H54 (cell line): Measurements from ENCODE around the gene CMPK2.
A peak's percentile ranks its signal among the peaks of the same experiment; 100 is the strongest.
"Not testable (repeated sequence)": the region's sequence is repeated elsewhere in the genome, so short reads cannot be mapped to it uniquely, and the experiment has no call there.

Experiments used
- DNase-seq: peaks from one replicate; pipeline ENCODE4 v3.0.0; 2011; ENCODE audit warnings: low spot score, mixed read lengths; ENCODE audit not compliant: insufficient read length
- FAIRE-seq: peaks from 3 replicates; lab custom pipeline; 2011; peaks lifted over from hg19 to GRCh38; lab: Jason Lieb, UNC
- POLR2A ChIP-seq: IDR thresholded peaks from 2 replicates; pipeline ENCODE4 v1.6.1; 2011; ENCODE audit warnings: low read depth, mild to moderate bottlenecking, low read length

CMPK2 gene

DNA sequence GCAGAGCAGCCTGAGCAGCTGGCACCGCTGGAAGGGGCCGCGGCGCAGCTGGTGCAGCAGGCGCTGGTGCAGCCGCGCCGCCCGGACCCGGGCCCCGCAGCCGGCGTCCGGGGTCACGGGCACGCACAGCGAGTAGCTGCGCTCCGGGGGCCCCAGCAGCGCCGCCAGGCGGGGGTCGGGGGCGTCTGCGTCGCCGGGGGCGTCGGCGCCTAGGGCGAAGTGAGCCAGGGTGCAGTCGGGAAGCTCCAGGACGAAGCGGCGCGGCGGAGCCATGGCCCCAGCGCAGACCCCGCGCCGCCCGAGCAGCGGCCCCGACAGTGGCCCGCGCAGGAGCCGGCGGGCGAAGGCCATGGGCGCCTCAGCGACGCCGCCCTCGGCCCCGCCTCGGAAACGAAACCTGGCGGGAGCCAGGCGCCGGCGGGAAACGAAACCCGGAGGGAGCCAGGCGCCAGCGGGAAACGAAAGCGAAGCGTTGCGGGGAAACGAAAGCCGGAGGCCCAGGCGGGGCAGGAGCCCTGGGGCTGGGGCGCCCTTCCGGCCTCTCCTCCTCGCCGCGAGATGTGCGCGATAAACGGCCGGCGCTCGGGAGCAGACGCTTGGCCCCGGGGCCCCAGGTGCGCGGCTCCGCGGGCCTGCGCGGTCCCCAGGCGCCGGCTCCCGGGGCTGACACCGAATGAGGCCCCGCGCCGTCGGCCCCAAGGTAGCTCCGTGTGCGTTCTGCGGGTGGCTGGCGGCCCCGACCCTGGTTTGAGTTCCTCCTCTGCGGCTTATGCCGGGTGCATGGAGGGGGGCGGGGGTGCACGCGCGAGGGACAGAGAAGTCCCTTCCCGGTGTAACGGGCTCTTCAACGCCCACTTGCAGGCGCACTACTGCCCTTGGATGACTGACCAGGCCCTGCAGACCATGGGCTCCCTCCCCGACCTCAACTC, at the start of gene CMPK2:
TSS of gene CMPK2 (minus strand) at position 562 of the 929 bp plus-strand sequence. CDS start at position 351, 211 bp downstream.
- no peak for TF ChIP-seq POLR2A
- peak; percentile 34 for DNase-seq
- FAIRE-seq: no peak

DNA sequence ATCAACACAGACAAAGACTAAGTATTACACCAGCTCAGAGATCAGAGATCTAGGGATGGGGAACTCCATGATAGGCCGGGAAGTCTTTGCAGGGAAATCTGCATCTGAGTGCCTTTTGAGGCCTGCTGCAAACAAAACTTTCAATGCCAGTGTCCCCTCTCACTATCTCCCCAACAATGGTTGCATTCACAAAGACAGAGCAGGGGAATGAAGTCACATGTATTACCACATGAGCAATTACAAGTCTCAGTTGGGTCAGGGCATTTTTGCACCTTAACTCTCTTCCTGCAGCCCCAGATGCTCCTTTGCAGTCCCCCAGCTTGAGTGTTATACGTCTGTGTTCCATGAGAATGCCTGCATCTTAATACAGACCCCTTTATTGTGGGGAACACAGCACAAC, 49.7 kb upstream of the CMPK2 start:
- peak; percentile 62 for FAIRE-seq
- TF ChIP-seq POLR2A: no peak
- DNase-seq: no peak

DNA sequence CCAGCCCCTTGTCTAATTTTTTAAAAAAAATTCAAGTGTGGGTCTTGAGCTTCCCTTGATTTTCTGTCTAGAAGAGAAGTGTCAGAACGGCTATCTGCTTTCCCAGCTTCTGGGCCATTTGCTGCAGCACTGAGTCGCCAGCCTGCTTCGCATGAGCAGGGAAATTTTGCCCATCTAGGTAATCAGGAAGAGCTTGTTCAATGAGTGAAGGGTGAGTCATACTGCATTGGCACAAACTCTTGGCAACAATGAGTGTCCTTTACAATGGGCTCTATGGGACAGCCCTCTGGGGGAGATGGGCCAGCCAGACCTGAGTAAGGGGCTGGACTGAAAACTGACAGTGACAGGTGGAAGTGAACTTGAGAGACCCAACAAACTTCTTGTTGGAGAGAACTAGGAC, 49.1 kb upstream of the CMPK2 start:
- DNase-seq (peak; percentile 60), FAIRE-seq (peak; percentile 80)
- no peak for TF ChIP-seq POLR2A

DNA sequence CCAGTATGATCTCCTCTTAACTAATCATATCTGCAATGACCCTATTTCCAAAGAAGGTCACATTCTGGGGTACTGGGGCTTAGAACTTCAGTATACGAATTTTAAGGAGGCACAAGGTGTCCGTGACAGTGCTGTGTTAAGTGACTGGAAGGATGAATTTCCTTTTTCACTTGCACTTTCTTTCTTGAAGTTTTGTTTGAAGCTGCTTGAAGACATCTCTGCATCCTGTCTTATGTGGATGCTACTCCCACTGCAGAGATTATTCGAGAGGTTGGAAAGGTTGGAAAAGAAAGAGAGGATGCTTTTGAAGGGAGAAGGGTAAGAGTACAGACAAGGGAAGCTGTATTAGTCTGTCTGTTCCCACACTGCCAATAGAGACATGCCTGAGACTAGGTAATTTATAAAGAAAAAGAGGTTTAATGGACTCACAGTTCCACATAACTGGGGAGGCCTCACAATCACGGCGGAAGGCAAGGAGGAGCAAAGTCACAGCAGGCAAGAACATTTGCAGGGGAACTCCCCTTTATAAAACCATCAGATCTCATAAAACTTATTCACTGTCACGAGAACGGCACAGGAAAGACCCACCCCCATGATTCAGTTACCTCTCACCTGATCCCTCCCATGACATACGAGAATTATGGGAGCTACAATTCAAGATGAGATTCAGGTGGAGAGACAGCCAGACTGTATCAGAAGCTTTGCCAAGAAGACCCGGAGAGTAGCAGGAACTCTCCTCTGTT, 47.9 kb upstream of the CMPK2 start:
- DNase-seq (no peak), FAIRE-seq (no peak)
- TF ChIP-seq POLR2A: no peak

DNA sequence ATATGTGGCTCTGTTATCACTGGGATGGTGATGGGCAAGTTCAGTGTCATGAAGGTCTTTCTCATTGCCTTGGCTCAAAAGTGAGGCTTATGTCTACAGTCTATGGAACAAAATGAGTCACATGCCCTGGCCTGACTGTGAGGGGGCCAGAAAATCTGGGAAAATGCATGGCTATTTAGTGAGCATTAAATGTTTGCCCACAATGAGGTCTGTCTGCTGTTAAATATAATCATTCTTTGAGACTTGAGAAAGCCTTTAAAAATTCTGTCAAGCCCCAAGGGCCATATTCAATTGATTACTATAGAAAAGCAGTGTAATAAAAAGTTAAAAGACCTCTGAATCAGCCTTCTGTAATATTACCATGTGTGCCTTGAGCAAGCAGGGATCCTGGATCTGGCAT, 46.0 kb upstream of the CMPK2 start:
- no peak for FAIRE-seq
- no peak for TF ChIP-seq POLR2A

GRCh38 chr2:6909431-6910385, 44.0 kb upstream of the CMPK2 start:
- FAIRE-seq (no peak), DNase-seq (no peak)
- no peak for TF ChIP-seq POLR2A

More for the DNA sequence above, 46.0 kb upstream of the CMPK2 start:
- DNase-seq: no peak

- TF ChIP-seq POLR2A: no peak
- no peak for FAIRE-seq
- no peak for DNase-seq
Measured at GRCh38 chr2:6908291-6908690, 42.6 kb upstream of the CMPK2 start.

DNA sequence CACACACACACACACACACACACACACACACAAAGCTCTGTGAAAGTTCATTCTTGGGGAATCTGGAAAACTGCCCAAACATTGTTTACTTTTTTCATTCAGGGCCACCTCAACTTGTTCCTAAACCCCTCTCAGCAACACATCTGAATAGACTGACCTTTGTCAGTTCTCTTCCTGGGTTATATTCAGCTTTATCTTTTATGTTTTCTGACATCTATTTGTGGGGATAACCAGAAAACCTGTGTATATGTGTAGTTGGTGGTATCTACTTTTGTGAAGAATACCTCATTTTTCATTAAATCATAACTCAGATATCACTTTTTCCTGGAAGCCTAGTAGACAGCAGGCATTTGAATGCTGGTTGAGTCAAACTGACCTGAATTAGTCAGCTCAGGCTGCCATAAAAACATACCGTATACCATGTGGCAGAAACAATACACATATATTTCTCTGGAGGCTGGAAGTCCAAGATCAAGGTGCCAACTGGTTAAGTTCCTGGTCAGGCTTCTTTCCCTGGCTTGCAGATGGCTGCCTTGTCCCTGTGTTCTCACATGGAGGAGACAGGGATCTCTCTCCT, 40.5 kb upstream of the CMPK2 start:
- TF ChIP-seq POLR2A: no peak
- no peak for DNase-seq
- no peak for FAIRE-seq

- DNase-seq (no peak), FAIRE-seq (no peak)
- TF ChIP-seq POLR2A: no peak
Measured at GRCh38 chr2:6905668-6906067, 40.0 kb upstream of the CMPK2 start.

GRCh38 chr2:6902581-6902980, 36.9 kb upstream of the CMPK2 start:
- FAIRE-seq, DNase-seq: not testable (repeated sequence)

- FAIRE-seq (peak; percentile 33), DNase-seq (no peak)
- TF ChIP-seq POLR2A: no peak
Measured at GRCh38 chr2:6896930-6897759, 31.4 kb upstream of the CMPK2 start.

DNA sequence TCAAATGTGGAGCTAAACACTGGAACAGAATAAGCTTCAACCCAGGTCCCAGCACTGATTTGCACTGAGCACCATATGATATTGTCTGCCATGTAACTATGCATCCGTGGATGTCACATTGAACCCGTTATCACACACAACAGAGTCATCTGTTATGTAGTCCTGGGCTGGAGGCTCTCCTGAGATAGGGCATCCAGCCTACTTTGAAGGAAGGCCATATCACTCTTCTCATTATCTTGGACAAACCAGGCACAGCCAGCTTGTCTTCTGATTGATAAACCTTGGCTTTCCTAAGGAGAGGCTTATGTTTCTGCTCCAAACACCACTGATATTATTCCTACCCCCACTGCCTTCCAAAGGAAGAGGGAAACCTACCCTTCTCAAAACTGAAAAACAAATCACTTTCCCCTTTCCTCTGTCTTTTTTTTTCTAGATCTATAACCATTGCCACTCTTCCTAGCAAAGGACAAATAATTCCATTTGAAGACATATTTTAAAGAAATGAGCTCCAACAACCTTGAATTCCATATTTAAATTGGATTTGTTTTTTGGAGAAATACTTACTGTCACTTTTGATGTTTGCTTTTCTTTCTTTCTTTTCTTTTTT, 28.3 kb upstream of the CMPK2 start:
- no peak for FAIRE-seq
- no peak for TF ChIP-seq POLR2A
- no peak for DNase-seq
